ENCODE data around the gene OSBPL9.

The OSBPL9 gene

DNA sequence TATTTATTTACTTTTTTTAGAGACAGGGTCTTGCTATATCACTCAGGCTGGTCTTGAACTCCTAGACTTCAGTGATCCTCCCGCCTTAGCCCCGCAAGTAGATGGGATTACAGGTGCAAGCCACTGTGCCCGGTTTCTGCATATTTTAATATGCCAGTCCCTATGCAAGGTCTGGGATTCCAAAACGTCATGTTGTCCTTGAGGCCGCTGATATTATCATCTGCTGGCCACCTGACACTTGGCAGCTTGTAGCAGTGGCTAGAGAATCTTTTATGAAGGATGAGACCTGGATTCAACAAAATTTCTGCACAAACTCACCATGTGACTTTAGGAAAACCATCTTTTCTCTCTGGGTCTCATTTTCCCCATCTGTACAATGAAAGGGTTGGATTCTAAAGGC lies 32.9 kb upstream of the OSBPL9 start:
- CTCF ChIA-PET = no interaction called here
- POLR2A ChIA-PET = no interaction called here
- H3K9me3 ChIP-seq (ENCODE audit: control insufficient read depth, insufficient read depth, low read depth, low read length) = no peaks in the 10 kb centered on the region
- TF ChIP-seq, protein P1, sequence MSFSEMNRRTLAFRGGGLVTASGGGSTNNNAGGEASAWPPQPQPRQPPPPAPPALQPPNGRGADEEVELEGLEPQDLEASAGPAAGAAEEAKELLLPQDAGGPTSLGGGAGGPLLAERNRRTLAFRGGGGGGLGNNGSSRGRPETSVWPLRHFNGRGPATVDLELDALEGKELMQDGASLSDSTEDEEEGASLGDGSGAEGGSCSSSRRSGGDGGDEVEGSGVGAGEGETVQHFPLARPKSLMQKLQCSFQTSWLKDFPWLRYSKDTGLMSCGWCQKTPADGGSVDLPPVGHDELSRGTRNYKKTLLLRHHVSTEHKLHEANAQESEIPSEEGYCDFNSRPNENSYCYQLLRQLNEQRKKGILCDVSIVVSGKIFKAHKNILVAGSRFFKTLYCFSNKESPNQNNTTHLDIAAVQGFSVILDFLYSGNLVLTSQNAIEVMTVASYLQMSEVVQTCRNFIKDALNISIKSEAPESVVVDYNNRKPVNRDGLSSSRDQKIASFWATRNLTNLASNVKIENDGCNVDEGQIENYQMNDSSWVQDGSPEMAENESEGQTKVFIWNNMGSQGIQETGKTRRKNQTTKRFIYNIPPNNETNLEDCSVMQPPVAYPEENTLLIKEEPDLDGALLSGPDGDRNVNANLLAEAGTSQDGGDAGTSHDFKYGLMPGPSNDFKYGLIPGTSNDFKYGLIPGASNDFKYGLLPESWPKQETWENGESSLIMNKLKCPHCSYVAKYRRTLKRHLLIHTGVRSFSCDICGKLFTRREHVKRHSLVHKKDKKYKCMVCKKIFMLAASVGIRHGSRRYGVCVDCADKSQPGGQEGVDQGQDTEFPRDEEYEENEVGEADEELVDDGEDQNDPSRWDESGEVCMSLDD (tag by site-specific recombination; IDR thresholded peaks at IDR 0.05) = no peak
- TF ChIP-seq, protein P2, sequence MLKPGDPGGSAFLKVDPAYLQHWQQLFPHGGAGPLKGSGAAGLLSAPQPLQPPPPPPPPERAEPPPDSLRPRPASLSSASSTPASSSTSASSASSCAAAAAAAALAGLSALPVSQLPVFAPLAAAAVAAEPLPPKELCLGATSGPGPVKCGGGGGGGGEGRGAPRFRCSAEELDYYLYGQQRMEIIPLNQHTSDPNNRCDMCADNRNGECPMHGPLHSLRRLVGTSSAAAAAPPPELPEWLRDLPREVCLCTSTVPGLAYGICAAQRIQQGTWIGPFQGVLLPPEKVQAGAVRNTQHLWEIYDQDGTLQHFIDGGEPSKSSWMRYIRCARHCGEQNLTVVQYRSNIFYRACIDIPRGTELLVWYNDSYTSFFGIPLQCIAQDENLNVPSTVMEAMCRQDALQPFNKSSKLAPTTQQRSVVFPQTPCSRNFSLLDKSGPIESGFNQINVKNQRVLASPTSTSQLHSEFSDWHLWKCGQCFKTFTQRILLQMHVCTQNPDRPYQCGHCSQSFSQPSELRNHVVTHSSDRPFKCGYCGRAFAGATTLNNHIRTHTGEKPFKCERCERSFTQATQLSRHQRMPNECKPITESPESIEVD (tag by site-specific recombination; IDR thresholded peaks at IDR 0.05) = no peak
- TF ChIP-seq ZFHX2 (tag by site-specific recombination; conservative IDR thresholded peaks at IDR 0.05) (no peak), ZNF623 (tag by site-specific recombination; IDR thresholded peaks at IDR 0.05) (no peak), IKZF3 (tag by site-specific recombination; IDR thresholded peaks at IDR 0.05) (no peak), ZNF391 (tag by site-specific recombination; IDR thresholded peaks at IDR 0.05; ENCODE audit: borderline replicate concordance, low read depth) (no peak), ZNF561 (tag by site-specific recombination; IDR thresholded peaks at IDR 0.05; ENCODE audit: borderline replicate concordance) (no peak), ZNF133 (tag by site-specific recombination; IDR thresholded peaks at IDR 0.05) (no peak), ZNF24 (tag by site-specific recombination; IDR thresholded peaks at IDR 0.05) (no peak), ZNF37A (tag by site-specific recombination; IDR thresholded peaks at IDR 0.05) (no peak)
- TF ChIP-seq, protein P3, sequence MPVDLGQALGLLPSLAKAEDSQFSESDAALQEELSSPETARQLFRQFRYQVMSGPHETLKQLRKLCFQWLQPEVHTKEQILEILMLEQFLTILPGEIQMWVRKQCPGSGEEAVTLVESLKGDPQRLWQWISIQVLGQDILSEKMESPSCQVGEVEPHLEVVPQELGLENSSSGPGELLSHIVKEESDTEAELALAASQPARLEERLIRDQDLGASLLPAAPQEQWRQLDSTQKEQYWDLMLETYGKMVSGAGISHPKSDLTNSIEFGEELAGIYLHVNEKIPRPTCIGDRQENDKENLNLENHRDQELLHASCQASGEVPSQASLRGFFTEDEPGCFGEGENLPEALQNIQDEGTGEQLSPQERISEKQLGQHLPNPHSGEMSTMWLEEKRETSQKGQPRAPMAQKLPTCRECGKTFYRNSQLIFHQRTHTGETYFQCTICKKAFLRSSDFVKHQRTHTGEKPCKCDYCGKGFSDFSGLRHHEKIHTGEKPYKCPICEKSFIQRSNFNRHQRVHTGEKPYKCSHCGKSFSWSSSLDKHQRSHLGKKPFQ (tag by site-specific recombination; IDR thresholded peaks at IDR 0.05) = no peak
- TF ChIP-seq, protein P4, sequence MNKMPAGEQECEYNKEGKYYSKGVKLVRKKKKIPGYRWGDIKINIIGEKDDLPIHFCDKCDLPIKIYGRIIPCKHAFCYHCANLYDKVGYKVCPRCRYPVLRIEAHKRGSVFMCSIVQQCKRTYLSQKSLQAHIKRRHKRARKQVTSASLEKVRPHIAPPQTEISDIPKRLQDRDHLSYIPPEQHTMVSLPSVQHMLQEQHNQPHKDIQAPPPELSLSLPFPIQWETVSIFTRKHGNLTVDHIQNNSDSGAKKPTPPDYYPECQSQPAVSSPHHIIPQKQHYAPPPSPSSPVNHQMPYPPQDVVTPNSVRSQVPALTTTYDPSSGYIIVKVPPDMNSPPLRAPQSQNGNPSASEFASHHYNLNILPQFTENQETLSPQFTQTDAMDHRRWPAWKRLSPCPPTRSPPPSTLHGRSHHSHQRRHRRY (tag by site-specific recombination; IDR thresholded peaks at IDR 0.05) = no peak
- H3K27ac ChIP-seq (ENCODE audit: extremely low read depth, low read depth, low read length) = no peak overlapping the region
- no peaks in the 10 kb centered on the region for H3K4me1 ChIP-seq (ENCODE audit: control insufficient read depth, insufficient read depth, low read length)
- no peaks in the 10 kb centered on the region for H3K36me3 ChIP-seq (ENCODE audit: control insufficient read depth in 2 of 2, insufficient read depth in 1 of 2, low read length in 2 of 2)
- no peak overlapping the region for H3K4me3 ChIP-seq (ENCODE audit: low read depth, low read length)

DNA sequence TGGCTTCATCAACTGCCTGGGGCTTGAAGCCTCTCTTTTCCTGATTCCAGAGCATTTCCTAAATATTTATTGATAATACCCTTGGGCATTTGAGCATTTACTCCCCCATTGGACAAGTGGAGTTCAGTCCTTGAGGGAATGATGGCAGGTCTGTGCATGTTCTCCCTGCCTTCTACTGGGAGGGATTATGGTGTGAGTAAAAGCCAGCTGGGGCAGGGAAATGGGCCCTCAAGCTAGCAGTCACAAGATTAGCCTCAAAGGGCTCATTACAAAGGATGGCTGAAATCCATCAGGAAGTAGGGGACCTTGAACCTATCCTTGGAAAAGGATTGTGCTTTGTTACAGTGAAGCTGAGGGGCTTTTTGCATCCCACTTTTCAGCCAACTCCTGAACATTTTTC lies 24.2 kb upstream of the OSBPL9 start:
- Histone ChIP-seq H3K27ac (ENCODE audit: extremely low read depth, low read depth, low read length) (no peak overlapping the region), H3K4me3 (ENCODE audit: low read depth, low read length) (no peak overlapping the region), H3K9me3 (ENCODE audit: control insufficient read depth, insufficient read depth, low read depth, low read length) (no peaks in the 10 kb centered on the region), H3K36me3 (ENCODE audit: control insufficient read depth in 2 of 2, insufficient read depth in 1 of 2, low read length in 2 of 2) (no peaks in the 10 kb centered on the region), H3K4me1 (ENCODE audit: control insufficient read depth, insufficient read depth, low read length) (no peaks in the 10 kb centered on the region)
- TF ChIP-seq, protein P5, sequence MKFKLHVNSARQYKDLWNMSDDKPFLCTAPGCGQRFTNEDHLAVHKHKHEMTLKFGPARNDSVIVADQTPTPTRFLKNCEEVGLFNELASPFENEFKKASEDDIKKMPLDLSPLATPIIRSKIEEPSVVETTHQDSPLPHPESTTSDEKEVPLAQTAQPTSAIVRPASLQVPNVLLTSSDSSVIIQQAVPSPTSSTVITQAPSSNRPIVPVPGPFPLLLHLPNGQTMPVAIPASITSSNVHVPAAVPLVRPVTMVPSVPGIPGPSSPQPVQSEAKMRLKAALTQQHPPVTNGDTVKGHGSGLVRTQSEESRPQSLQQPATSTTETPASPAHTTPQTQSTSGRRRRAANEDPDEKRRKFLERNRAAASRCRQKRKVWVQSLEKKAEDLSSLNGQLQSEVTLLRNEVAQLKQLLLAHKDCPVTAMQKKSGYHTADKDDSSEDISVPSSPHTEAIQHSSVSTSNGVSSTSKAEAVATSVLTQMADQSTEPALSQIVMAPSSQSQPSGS (tag by site-specific recombination; IDR thresholded peaks at IDR 0.05; ENCODE audit: low read depth) = no peak
- TF ChIP-seq KLF1 (tag by site-specific recombination; IDR thresholded peaks at IDR 0.05) (no peak), ZBTB48 (tag by site-specific recombination; IDR thresholded peaks at IDR 0.05) (peak; percentile 11; the same call in 1 of the 2 replicates)
- TF ChIP-seq, protein P6, sequence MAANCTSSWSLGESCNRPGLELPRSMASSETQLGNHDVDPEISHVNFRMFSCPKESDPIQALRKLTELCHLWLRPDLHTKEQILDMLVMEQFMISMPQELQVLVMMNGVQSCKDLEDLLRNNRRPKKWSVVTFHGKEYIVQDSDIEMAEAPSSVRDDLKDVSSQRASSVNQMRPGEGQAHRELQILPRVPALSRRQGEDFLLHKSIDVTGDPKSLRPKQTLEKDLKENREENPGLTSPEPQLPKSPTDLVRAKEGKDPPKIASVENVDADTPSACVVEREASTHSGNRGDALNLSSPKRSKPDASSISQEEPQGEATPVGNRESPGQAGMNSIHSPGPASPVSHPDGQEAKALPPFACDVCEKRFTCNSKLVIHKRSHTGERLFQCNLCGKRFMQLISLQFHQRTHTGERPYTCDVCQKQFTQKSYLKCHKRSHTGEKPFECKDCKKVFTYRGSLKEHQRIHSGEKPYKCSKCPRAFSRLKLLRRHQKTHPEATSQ (tag by site-specific recombination; IDR thresholded peaks at IDR 0.05) = no peak
- ChIA-PET POLR2A (no interaction called here), CTCF (no interaction called here)

All from HEK293 (cell line).